HL-60/S4 treated with retinoic acid at 250 ng/mL for 4 days and 3 days (cell line): ENCODE results near the gene SCRN1.
"Not testable (repeated sequence)": the region's sequence is repeated elsewhere in the genome, so short reads cannot be mapped to it uniquely, and the experiment has no call there.

Experiments
- in situ Hi-C: fragments of 300-500 bp; cut with MboI; formaldehyde crosslinking; loops from 2 replicates; pipeline ENCODE4 v1.7.0; 2022; ENCODE audit warnings: low sequenced_read_pairs

The SCRN1 gene

DNA sequence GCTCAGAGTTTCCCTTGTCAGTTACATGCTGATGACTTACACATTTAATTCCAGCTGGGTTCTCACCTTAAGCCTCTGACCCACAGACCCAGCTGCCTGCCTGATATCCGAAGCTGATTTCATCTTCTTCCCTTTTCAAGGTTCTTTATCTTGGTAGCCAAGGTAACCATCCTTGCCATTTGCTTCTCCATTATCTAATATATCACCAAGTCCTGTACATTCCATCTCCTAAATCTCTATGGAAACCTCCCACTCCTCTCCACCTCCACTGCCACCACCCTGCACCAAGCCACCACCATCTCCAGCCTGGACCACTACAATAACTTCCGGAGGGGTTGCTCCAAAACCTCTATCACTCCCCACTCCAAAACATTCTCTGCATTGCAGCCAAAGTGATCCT is 19.9 kb downstream of the SCRN1 start:
- in situ Hi-C loops = no loop called here

DNA sequence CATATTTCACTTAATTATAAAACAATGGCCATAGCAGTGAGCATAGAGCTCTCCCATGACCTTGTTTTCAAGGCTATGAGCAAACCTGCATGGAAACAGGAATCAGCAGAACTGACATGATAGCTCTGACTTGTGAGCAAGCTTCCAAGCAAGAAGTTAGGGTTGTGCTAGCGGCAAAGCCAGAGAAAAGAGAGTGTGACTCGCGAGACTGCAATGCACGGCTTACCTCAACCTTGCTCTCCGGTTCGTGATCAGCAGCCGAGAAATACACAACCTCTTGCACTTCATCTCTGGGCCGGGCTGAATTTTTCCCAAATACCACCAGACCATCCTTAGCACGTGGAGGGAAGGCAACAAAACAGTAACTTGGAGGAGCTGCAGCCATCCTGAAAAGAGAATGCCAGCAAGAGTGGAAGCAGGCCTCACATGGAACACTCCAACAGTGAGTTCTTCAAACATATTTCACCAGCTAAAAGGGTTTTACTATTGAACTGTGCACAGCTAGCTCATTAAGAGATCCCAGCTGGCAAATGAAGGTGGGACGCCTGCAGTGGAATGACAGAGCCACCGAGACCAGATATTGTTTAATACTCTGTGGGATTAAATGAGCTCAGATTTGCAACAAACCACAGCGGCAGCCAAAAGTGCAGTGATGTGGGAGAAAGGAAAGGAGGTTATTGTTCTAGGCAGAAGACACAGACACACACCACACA is 20.8 kb downstream of the SCRN1 start:
- in situ Hi-C loops = no loop called here

- in situ Hi-C loops = no loop called here
Observed at GRCh38 chr7:29965030-29965429, 24.6 kb downstream of the SCRN1 start.

GRCh38 chr7:29962035-29962434 is 27.6 kb downstream of the SCRN1 start:
- in situ Hi-C loops = no loop called here

DNA sequence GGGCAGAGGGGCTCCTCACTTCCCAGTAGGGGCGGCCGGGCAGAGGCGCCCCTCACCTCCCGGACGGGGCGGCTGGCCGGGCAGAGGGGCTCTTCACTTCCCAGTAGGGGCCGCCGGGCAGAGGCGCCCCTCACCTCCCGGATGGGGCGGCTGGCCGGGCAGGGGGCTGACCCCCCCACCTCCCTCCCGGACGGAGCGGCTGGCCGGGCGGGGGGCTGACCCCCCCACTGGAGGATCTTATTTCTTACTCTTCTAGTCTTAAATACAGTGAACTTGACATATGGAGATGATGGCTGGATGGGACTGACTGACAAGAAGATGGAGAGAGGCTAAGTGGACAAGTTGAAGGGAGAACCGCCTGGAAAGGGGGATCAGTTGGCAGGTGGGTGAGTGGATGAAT is 28.0 kb downstream of the SCRN1 start:
- in situ Hi-C loops = not testable (repeated sequence)

GRCh38 chr7:29958667-29959358 is 30.8 kb downstream of the SCRN1 start:
- in situ Hi-C loops = no loop called here

DNA sequence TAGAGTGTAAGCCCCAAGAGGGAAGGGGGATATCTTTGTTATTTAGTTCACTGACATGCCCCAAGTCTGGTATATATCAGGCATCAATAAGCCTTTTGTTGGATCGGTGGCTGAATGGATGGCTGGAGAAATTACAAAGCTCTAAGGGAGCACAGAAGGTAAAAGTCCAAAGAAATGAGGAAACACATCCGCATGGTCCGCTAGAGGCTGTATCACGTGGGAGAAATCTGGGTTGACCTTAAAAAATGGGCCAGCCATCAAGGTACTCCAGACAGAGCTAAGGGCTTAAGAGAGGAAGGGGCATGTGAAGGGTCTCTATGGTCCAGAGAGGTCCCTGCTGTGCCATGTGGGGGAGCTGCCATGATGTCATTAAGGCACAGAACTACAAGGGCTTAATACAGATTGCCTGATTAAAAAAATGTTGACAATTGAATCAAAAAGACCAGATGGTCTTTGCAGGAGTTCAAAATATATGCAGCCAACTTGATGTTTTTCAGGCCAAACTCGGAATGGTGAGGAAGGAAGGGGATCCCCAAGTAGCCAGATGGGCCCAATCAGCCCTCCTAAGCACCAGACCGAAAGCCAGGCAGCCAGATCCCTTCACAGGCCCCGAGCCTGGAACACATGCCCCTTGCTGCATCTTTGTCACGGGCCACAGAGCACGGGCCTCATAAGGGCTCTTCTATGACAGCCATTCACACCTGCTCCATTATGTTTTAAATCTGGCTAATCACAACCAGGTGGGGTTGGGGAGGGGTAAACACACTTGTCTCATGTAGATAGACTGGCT is 31.9 kb downstream of the SCRN1 start:
- in situ Hi-C loops = no loop called here

DNA sequence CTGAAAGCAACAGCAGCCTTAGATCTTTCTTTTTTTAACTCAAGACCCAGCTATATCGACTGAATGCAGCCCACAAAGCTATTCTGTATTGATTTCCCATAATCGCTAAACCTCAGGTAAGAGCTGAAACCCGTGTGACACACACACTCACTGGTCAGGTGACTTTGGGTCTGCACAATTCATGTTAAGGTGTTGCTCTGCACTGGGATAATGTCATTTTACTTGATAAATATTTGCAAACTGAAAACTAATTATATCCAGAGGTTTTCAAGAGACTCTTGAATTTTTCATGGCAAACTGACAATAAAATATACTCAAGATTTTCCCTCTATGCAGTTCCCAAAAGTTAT is 33.1 kb downstream of the SCRN1 start:
- in situ Hi-C loops = no loop called here

DNA sequence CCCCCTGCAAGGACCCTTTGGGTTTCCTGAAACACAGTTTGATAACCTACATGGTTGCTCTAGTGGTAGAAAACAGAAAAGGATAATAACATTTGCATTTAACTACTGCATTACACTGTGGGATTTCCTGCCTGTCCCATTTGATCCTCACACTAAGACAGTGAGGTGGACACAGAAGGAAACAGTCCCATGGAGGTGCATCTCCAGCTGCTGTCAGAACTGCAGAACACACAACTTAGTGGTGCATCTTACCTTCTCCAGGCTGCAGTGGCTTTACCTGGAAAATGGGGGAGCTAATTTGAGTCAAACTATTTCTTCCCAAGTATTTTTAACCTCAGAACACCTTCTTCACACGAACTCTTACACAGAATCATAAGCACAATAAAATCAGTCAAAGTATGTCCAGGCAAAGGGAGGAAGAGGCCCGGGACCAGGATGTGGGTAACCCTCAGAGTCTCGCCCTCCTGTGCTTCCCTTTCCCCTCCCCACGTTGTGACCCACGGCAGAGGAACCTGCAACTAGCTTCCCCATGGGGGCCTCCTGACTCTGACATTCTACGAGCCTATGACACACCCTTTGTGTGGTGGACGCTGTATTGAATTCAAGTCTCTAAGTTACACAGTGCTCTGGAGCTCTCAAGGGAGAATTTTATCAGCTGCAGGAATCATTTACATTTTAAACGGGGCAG is 33.7 kb downstream of the SCRN1 start:
- in situ Hi-C loops = no loop called here

DNA sequence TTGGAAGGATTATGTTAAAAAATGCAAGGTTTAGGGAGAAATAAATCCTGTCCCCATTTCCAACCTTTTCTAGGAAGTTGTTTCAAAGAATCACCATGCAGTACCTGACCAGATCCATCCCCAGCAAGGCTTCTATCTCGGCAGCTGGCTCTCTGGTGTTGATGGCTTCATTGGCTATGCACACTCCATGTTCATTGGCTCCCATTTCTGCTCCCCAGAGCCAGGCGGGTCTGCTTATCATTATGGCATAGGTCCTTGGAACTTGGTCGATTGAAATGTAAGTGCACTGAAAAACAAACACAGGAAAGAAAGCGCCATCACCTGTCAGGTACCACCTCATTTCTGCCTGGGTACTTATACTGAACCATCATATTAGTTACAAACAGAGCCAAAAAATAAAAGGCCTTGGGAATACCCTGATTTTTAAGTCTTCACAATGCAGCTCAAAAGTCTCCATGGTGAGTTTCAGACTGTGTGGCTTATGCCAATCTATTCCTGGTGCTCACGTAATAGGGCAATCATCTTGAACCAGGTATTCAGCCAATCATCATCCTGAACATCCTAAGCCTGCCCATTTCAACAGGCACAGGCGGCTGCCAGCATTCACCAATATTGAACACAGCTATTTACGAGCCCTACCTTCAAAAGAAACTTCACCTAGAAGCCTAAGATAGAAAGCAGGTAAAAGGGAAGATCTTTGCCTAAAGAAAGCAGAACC is 34.4 kb downstream of the SCRN1 start:
- in situ Hi-C loops = no loop called here

- in situ Hi-C loops = no loop called here
Observed at GRCh38 chr7:29953726-29954347, 35.8 kb downstream of the SCRN1 start.

GRCh38 chr7:29951206-29951605 is 38.4 kb downstream of the SCRN1 start:
- in situ Hi-C loops = no loop called here

DNA sequence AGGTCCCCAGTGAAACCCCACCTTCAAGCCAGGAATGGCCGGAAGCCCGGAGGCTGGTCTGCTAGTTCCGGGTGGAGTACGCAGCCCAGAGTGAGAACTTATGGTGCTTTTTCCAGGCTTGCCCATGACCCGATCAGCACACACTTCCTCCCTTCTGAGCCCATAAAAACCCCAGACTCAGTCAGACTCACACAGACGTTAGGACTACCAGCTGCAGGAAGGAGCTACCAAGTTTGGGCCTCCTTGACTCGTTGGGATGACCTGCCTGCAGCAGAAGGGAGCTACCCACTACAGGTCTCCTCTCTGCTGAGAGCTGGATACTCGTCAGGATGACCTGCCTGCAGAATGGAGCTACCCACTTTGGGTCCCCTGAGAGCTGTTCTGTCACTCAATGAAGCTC is 39.1 kb downstream of the SCRN1 start:
- in situ Hi-C loops = no loop called here

GRCh38 chr7:29948587-29948986 is 41.0 kb downstream of the SCRN1 start:
- in situ Hi-C loops = no loop called here

DNA sequence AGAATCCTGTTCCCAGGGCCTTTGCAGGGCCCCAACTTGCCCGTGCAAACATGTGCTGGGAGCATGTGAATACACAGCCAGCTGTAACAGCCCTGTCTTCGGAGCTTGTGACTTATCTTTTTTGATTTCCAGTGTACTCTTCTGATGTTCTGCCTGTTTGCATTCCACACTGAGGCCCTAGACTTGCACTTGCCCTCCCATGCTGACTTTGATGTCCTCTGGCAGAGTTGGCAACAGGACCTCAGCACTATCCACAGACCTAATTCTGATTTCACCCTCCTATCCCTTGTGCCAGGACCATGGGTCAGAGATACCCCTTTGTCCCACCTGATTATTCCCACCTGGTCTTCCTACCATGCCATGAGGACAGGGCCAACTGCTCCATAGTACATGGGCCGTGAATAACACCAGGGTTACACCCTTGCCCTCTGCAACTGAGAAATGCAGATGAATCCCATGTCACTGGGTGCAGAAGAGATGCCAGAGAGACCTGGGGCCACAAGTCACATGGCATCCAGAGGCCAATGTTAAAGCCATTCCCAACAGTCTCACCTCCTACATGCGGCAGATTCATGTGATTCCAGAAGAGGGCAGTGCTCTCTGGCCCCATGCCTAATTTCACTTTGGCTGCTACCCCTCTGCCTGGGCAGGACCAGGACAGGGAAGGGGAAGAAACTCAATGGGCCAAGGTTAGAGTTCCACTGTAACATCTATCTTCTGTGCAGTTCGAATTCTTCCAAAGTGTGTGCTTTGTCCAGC is 43.0 kb downstream of the SCRN1 start:
- in situ Hi-C loops = no loop called here

- in situ Hi-C loops = no loop called here
Observed at GRCh38 chr7:29945259-29945809, 44.3 kb downstream of the SCRN1 start.

- in situ Hi-C loops = no loop called here
Observed at GRCh38 chr7:29940199-29940598, 49.4 kb downstream of the SCRN1 start.

- in situ Hi-C loops = no loop called here
Observed at GRCh38 chr7:29937132-29937531, 52.5 kb downstream of the SCRN1 start.

- in situ Hi-C loops = no loop called here
Observed at GRCh38 chr7:29935111-29935510, 54.5 kb downstream of the SCRN1 start.
